OCI-LY7 (cell line): ENCODE data around the gene CDC42BPB. TPM values are rescaled to one million over a fixed set of nuclear protein-coding genes. Genes with fewer than 3 reads are reported as not detected.

ENCODE experiments used
- BruUV-seq: library from RNA; stranded (reverse); fragments of 400-500 nt; replicated peaks from 2 replicates; lab custom pipeline; 2021; lab: Mats Ljungman, UMichigan
- CTCF ChIA-PET: fragments of 300-600 bp; sonication (Branson Sonifier 250); formaldehyde crosslinking; loops from one replicate; lab custom pipeline; 2022; ENCODE audit warnings: antibody characterized with exemption; ENCODE audit not compliant: unreplicated experiment; lab: Charles Lee
- POLR2A ChIA-PET: fragments of 300-600 bp; sonication (Branson Sonifier 250); formaldehyde crosslinking; loops from one replicate; lab custom pipeline; 2022; ENCODE audit warnings: antibody characterized with exemption; lab: Charles Lee
- DNase-seq: peaks from one replicate; pipeline ENCODE4 v3.0.0-alpha.2; 2015; ENCODE audit warnings: low spot score
- H2AFZ ChIP-seq: fragments of 200-600 bp; sonication (generic), shearing (Covaris generic); 2 replicates; pipeline ENCODE4 v1.6.1; 2014; ENCODE audit warnings: mild to moderate bottlenecking, antibody characterized with exemption, low read length, moderate library complexity
- H3K27ac ChIP-seq: fragments of 200-600 bp; sonication (generic); 2 replicates; pipeline ENCODE4 v1.5.1; 2014; ENCODE audit warnings: mixed run types, low read depth, mild to moderate bottlenecking, moderate library complexity, low read length, inconsistent platforms; ENCODE audit not compliant: poor library complexity, severe bottlenecking
- H3K36me3 ChIP-seq: fragments of 200-600 bp; sonication (generic); 2 replicates; pipeline ENCODE4 v1.6.1; 2014; ENCODE audit warnings: mild to moderate bottlenecking, antibody characterized with exemption, low read length, moderate library complexity, mixed read lengths; ENCODE audit not compliant: insufficient read depth
- H3K4me1 ChIP-seq: fragments of 200-600 bp; sonication (generic); 2 replicates; pipeline ENCODE4 v1.5.1; 2014; ENCODE audit warnings: mild to moderate bottlenecking, low read length; ENCODE audit not compliant: insufficient read depth, poor library complexity, severe bottlenecking
- H3K4me2 ChIP-seq: fragments of 200-600 bp; sonication (generic); 2 replicates; pipeline ENCODE4 v1.6.1; 2014; ENCODE audit warnings: mild to moderate bottlenecking, low read length
- H3K4me3 ChIP-seq: fragments of 200-600 bp; sonication (generic); 2 replicates; pipeline ENCODE4 v1.5.1; 2014; ENCODE audit warnings: mild to moderate bottlenecking, low read depth, low read length; ENCODE audit not compliant: poor library complexity, severe bottlenecking
- H3K79me2 ChIP-seq: fragments of 200-600 bp; sonication (generic); 2 replicates; pipeline ENCODE4 v1.6.1; 2016; ENCODE audit warnings: low read depth, mild to moderate bottlenecking, low read length, moderate library complexity, mixed read lengths; ENCODE audit not compliant: insufficient read depth
- H3K9me2 ChIP-seq: fragments of 200-600 bp; sonication (generic); 2 replicates; pipeline ENCODE4 v1.6.1; 2016; ENCODE audit warnings: mild to moderate bottlenecking, low read length, mixed read lengths; ENCODE audit not compliant: insufficient read depth
- H3K9me3 ChIP-seq: fragments of 200-600 bp; sonication (generic); 2 replicates; pipeline ENCODE4 v1.6.1; 2014; ENCODE audit warnings: mild to moderate bottlenecking, mixed run types, low read length, mixed read lengths
- H4K20me1 ChIP-seq: fragments of 200-600 bp; sonication (generic); 2 replicates; pipeline ENCODE4 v1.6.1; 2014; ENCODE audit warnings: mild to moderate bottlenecking, antibody characterized with exemption, low read length, moderate library complexity, mixed read lengths; ENCODE audit not compliant: insufficient read depth
- EZH2phosphoT487 ChIP-seq: fragments of 200-600 bp; sonication (generic); IDR thresholded peaks from 2 replicates; pipeline ENCODE4 v1.6.1; 2018; ENCODE audit warnings: low read depth, borderline replicate concordance, mild to moderate bottlenecking, mixed run types, antibody characterized with exemption, low read length, moderate library complexity, mixed read lengths
- intact Hi-C: fragments of 100-400 bp; cut with micrococcal nuclease; formaldehyde crosslinking; loops from one replicate; pipeline ENCODE4 v1.10.0; 2022; ENCODE audit not compliant: unreplicated experiment
- total RNA-seq, 2 experiments: library from RNA; depleted of rRNA in 1 of 2; stranded (reverse); fragments of >200 nt in 1 of 2; shearing (Covaris generic) in 1 of 2; gene quantifications; 2 replicates each; pipeline ENCODE4 v1.2.3, GENCODE V29; 2014 to 2022
- TF ChIP-seq, protein P1 (sequence below): fragments of 200-600 bp; sonication (generic); conservative IDR thresholded peaks from 2 replicates; pipeline ENCODE4 v1.5.1; 2014; ENCODE audit warnings: mild to moderate bottlenecking, antibody characterized with exemption, low read length, moderate library complexity, mixed read lengths

CDC42BPB gene
- total RNA-seq, 2 experiments from 2014 or later, result 0.03 to 0.46 TPM

DNA sequence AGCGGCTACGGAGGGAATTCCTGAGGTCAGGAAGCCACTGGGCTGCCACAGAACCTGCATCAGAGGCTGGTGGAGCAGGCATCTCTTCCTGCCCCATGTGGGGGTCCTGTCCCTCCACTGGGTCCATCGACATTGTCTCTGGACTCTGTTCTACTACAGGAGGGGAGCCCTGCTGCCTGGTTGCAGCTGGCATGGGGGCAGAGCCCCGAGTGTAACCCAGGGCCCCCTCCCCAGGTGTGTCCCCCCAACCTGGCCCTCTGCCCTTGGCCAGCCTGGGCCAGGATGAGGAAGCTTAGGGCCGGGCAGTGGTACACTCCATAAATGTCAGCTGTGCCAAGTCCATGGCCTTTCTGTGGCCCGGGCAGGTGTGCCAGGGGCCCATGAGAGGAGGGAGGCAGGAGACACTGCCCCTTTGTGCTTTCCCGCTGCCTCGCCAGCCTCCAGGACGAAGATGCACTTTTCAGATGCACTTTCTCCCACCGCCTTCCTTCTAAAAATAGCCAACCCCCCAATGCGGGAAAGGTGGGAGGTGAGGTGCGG is 33.2 kb upstream of the CDC42BPB start:
- TF ChIP-seq, protein P1, sequence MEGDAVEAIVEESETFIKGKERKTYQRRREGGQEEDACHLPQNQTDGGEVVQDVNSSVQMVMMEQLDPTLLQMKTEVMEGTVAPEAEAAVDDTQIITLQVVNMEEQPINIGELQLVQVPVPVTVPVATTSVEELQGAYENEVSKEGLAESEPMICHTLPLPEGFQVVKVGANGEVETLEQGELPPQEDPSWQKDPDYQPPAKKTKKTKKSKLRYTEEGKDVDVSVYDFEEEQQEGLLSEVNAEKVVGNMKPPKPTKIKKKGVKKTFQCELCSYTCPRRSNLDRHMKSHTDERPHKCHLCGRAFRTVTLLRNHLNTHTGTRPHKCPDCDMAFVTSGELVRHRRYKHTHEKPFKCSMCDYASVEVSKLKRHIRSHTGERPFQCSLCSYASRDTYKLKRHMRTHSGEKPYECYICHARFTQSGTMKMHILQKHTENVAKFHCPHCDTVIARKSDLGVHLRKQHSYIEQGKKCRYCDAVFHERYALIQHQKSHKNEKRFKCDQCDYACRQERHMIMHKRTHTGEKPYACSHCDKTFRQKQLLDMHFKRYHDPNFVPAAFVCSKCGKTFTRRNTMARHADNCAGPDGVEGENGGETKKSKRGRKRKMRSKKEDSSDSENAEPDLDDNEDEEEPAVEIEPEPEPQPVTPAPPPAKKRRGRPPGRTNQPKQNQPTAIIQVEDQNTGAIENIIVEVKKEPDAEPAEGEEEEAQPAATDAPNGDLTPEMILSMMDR, result no peak
- no peak for TF ChIP-seq EZH2phosphoT487
- BruUV-seq, result no TSS peak
- no peak overlapping the region for H3K27ac ChIP-seq
- H3K9me2 ChIP-seq, result no peaks in the 10 kb centered on the region
- no peaks in the 10 kb centered on the region for H4K20me1 ChIP-seq
- DNase-seq, result no peak
- intact Hi-C loops, result no loop called here
- POLR2A ChIA-PET, result no interaction called here
- CTCF ChIA-PET, result no interaction called here
- peaks cover 6% of the 10 kb centered on the region for H3K4me1 ChIP-seq
- H3K79me2 ChIP-seq, result no peaks in the 10 kb centered on the region
- H3K4me2 ChIP-seq, result no peak overlapping the region
- H3K9me3 ChIP-seq, result no peaks in the 10 kb centered on the region
- H3K36me3 ChIP-seq, result no peaks in the 10 kb centered on the region
- no peak overlapping the region for H3K4me3 ChIP-seq
- H2AFZ ChIP-seq, result no peak overlapping the region

DNA sequence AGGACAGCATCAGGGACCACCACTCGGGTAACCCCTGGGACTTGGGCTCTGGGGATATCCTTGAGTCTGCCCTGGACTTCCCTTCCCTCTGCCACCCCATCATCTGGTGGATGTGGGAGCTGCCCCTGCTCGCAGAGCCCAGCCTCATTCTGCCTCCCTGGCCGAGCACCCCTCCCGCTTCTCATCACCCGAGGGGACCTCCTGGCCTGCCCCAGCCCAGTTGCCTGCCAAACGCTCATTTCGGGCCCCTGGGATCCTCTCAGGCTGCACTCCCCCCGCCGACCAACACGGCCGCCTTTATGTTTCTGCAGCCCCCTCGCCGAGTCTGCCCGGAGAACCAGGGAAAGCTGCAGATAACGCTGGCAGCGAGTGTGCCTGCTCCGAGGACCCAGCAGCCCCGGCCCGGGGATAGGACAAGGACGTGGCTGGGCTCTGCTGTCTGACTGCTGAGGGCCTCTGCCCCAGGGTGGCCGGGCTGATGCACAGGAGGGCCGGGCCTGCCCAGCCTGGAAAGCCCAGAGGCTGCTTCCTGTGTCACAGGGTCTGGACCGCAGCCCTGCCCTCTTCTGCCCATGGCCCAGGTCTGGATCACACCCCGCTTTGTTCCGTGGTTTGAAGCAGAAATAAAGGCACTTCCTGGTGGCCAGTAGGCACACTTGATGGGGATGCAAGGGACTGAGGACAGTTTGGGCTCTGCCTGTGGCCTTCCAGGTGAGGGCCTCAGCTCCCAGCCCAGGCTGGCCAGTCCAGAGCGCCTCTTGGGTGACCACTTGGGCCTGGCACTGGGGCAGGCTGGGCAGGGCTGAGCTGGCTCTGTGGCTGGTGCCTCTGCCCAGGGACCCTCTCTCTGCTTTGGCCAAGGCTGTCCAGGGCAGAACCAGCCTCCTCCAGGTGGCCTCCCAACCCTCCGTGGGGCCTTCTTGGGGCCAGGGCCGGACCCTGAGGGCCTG is 32.3 kb upstream of the CDC42BPB start:
- no peak overlapping the region for H3K27ac ChIP-seq
- DNase-seq, result no peak
- no peaks in the 10 kb centered on the region for H3K36me3 ChIP-seq
- BruUV-seq, result no TSS peak
- H3K9me3 ChIP-seq, result no peaks in the 10 kb centered on the region
- no peak overlapping the region for H3K4me2 ChIP-seq
- no peaks in the 10 kb centered on the region for H3K9me2 ChIP-seq
- H4K20me1 ChIP-seq, result no peaks in the 10 kb centered on the region
- no peak overlapping the region for H2AFZ ChIP-seq
- POLR2A ChIA-PET, result no interaction called here
- H3K4me1 ChIP-seq, result peaks cover 6% of the 10 kb centered on the region
- H3K4me3 ChIP-seq, result no peak overlapping the region
- CTCF ChIA-PET, result no interaction called here
- no peak for TF ChIP-seq EZH2phosphoT487
- TF ChIP-seq, protein P1, result no peak
- no peaks in the 10 kb centered on the region for H3K79me2 ChIP-seq
- intact Hi-C loops, result no loop called here
